Activated CD4-positive, alpha-beta T cell treated with anti-CD3 and anti-CD28 coated beads for 4 hours (primary cell): ENCODE measurements around the gene PLPPR2.
"Not testable (repeated sequence)": the region's sequence is repeated elsewhere in the genome, so short reads cannot be mapped to it uniquely, and the experiment has no call there.

Source experiments
- DNase-seq, 2 donors: peaks; one replicate each; pipeline ENCODE4 v3.0.0-alpha.2; 2020

Gene PLPPR2

GRCh38 chr19:11401808-11402543 is 46.7 kb downstream of the PLPPR2 start:
- DNase-seq, result no peak

GRCh38 chr19:11404588-11405222 is 49.5 kb downstream of the PLPPR2 start:
- no peak for DNase-seq

DNA sequence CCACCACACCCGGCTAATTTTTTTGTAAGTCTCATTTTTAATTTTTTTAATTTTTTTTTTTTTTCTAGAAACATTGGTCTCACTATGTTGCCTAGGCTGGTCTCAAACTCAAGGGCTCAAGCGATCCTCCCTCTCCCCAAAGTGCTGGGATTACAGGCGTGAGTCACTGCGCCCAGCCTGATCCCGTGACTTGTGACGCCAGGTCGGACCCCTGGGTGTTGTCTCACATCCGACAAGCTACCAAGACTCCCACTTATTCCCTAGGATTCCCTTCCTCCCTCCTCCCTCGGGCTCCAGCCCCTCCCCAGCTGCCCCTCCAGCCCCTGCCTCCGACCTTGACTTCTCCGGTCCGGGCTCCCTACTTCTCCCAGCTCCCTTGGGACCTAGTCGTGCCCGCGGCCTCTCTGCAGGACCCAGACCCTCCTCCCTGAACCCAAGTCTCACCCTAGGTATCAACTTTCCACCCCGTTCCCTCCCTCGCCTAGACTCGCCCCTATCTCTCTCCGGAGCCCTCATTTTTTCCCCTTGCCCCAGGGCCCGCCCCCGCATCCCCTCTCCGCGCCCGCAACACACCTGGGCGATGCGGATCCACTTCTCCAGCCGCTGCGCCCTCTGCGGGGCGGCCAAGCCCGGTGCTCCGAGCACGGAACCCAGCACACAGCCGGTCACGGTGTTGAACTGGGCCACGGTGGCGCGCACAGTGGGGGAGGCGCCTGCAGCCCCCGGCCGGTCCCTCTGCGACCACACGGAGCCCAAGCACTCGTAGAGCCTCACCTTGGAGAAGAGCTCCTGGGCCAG is 50.8 kb downstream of the PLPPR2 start:
- DNase-seq, result peak; percentile 52 to 60

- not testable (repeated sequence) for DNase-seq
Measured at GRCh38 chr19:11406703-11407236, 51.5 kb downstream of the PLPPR2 start.

GRCh38 chr19:11408591-11408990 is 53.4 kb downstream of the PLPPR2 start:
- no peak for DNase-seq

- DNase-seq, result no peak
Measured at GRCh38 chr19:11410682-11411081, 55.5 kb downstream of the PLPPR2 start.

DNA sequence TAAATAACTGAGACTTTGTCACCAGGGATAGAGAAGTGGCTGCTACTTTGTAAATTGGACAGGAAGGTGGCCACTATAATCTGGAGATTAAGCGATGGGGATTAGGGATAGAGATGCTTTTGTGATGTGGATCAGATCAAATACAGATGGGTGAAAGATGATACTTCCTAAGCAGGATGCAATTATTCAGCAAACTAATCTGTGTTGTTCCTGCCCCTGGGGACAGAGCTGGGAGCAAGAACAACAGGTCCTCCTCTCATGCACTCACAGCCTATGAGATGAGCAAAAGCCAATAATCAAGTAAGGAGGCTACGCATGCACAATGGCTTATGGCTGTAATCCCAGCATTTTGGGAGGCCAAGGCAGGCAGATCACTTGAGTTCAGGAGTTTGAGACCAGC is 59.3 kb downstream of the PLPPR2 start:
- DNase-seq, result no peak
